ENCODE results near the gene ZDHHC14.
"Not testable (repeated sequence)": the region's sequence is repeated elsewhere in the genome, so short reads cannot be mapped to it uniquely, and the experiment has no call there.

ZDHHC14 gene

GRCh38 chr6:157586088-157586414 lies 205.1 kb downstream of the ZDHHC14 start:
- Histone ChIP-seq H3K27ac (no peak overlapping the region), H3K36me3 (replicated peaks) (no peaks in the 10 kb centered on the region), H3K4me3 (ENCODE audit: low read depth, low read length) (no peak overlapping the region), H3K27me3 (replicated peaks) (no peaks in the 10 kb centered on the region)
- in situ Hi-C loops (cut with HindIII; ENCODE audit: low pct_ligation_motif_present, low sequenced_read_pairs): no loop called here
- no peak for TF ChIP-seq CTCF (IDR thresholded peaks at IDR 0.05; ENCODE audit: low read depth, low read length, missing control alignments)
- no peak for DNase-seq

GRCh38 chr6:157586476-157587126 lies 205.6 kb downstream of the ZDHHC14 start:
- H3K27me3 ChIP-seq (replicated peaks): no peaks in the 10 kb centered on the region
- no peak overlapping the region for H3K4me3 ChIP-seq (ENCODE audit: low read depth, low read length)
- H3K36me3 ChIP-seq (replicated peaks): no peaks in the 10 kb centered on the region
- no peak for DNase-seq
- TF ChIP-seq CTCF (IDR thresholded peaks at IDR 0.05; ENCODE audit: low read depth, low read length, missing control alignments): no peak
- in situ Hi-C loops (cut with HindIII; ENCODE audit: low pct_ligation_motif_present, low sequenced_read_pairs): no loop called here
- no peak overlapping the region for H3K27ac ChIP-seq

- Histone ChIP-seq H3K27me3 (replicated peaks) (no peaks in the 10 kb centered on the region), H3K4me3 (ENCODE audit: low read depth, low read length) (no peak overlapping the region), H3K27ac (no peak overlapping the region), H3K36me3 (replicated peaks) (no peaks in the 10 kb centered on the region)
- in situ Hi-C loops (cut with HindIII; ENCODE audit: low pct_ligation_motif_present, low sequenced_read_pairs): no loop called here
- DNase-seq: no peak
- no peak for TF ChIP-seq CTCF (IDR thresholded peaks at IDR 0.05; ENCODE audit: low read depth, low read length, missing control alignments)
Measured at GRCh38 chr6:157587127-157587926, 206.3 kb downstream of the ZDHHC14 start.

GRCh38 chr6:157590654-157591053 lies 209.7 kb downstream of the ZDHHC14 start:
- DNase-seq; H3K4me3 ChIP-seq (ENCODE audit: low read depth, low read length); H3K36me3 ChIP-seq (replicated peaks); H3K27ac ChIP-seq; H3K27me3 ChIP-seq (replicated peaks); in situ Hi-C loops (cut with HindIII; ENCODE audit: low pct_ligation_motif_present, low sequenced_read_pairs): not testable (repeated sequence)

GRCh38 chr6:157592541-157592940 lies 211.6 kb downstream of the ZDHHC14 start:
- in situ Hi-C loops (cut with HindIII; ENCODE audit: low pct_ligation_motif_present, low sequenced_read_pairs): no loop called here
- no peak for TF ChIP-seq CTCF (IDR thresholded peaks at IDR 0.05; ENCODE audit: low read depth, low read length, missing control alignments)
- no peaks in the 10 kb centered on the region for H3K36me3 ChIP-seq (replicated peaks)
- H3K4me3 ChIP-seq (ENCODE audit: low read depth, low read length): no peak overlapping the region
- no peak overlapping the region for H3K27ac ChIP-seq
- no peak for DNase-seq
- no peaks in the 10 kb centered on the region for H3K27me3 ChIP-seq (replicated peaks)

- Histone ChIP-seq H3K27ac (no peak overlapping the region), H3K36me3 (replicated peaks) (no peaks in the 10 kb centered on the region), H3K27me3 (replicated peaks) (no peaks in the 10 kb centered on the region), H3K4me3 (ENCODE audit: low read depth, low read length) (no peak overlapping the region)
- in situ Hi-C loops (cut with HindIII; ENCODE audit: low pct_ligation_motif_present, low sequenced_read_pairs): no loop called here
- no peak for DNase-seq
- no peak for TF ChIP-seq CTCF (IDR thresholded peaks at IDR 0.05; ENCODE audit: low read depth, low read length, missing control alignments)
Measured at GRCh38 chr6:157592980-157593379, 212.0 kb downstream of the ZDHHC14 start.
